Caki2 (cell line): ENCODE data around the gene SFRP4. TPM values are rescaled to one million over a fixed set of nuclear protein-coding genes. Genes with fewer than 3 reads are reported as not detected.

ENCODE experiments used
- DNase-seq: peaks from one replicate; pipeline ENCODE4 v3.0.0-alpha.2; 2015; ENCODE audit warnings: low read depth
- in situ Hi-C: cut with HindIII; loops from 2 replicates; pipeline ENCODE4 v1.10.0; 2016; ENCODE audit warnings: low sequenced_read_pairs, low pct_unique_long_range_greater_than_20kb, mixed read lengths
- total RNA-seq: library from RNA; depleted of rRNA; stranded (reverse); fragments of >200 nt; shearing (Covaris generic); gene quantifications from 2 replicates; pipeline ENCODE4 v1.2.3, GENCODE V29; 2014; ENCODE audit warnings: low replicate concordance; rRNA removed

The SFRP4 gene
- total RNA-seq, 1 experiment from 2014 or later = 19.2 TPM

GRCh38 chr7:37899712-37900247 is 16.8 kb downstream of the SFRP4 start:
- peak; percentile 85 for DNase-seq
- in situ Hi-C loops = loop anchor here (25.0 kb wide), 1 partner anchor 413 kb away; no protein-coding TSS in a partner anchor

- in situ Hi-C loops = no loop called here
- no peak for DNase-seq
These were observed 21.9 kb downstream of the SFRP4 start for GRCh38 chr7:37894671-37895070.

- in situ Hi-C loops = no loop called here
- DNase-seq = peak; percentile 22
These were observed 23.3 kb downstream of the SFRP4 start for GRCh38 chr7:37893359-37893758.

GRCh38 chr7:37882086-37882485 is 34.5 kb downstream of the SFRP4 start:
- in situ Hi-C loops = no loop called here
- DNase-seq = no peak

Other genes starting within 250 kb of the SFRP4 start
- gene GPR141, start 233.1 kb downstream of the SFRP4 start, total RNA-seq = not detected in 2 replicates
- gene NME8, start 68.2 kb downstream of the SFRP4 start, total RNA-seq = not detected in 2 replicates
- 250 and 305 TPM in 2 replicates for gene EPDR1, start 3.8 kb upstream of the SFRP4 start, total RNA-seq